Ascending aorta (tissue), 2 donors: ENCODE measurements around the gene ATP2A3. TPM values are rescaled to one million over a fixed set of nuclear protein-coding genes. Genes with fewer than 3 reads are reported as not detected.
A peak's percentile ranks its signal among the peaks of the same experiment; 100 is the strongest.
"Not testable (repeated sequence)": the region's sequence is repeated elsewhere in the genome, so short reads cannot be mapped to it uniquely, and the experiment has no call there.

ENCODE experiments used
- DNase-seq, 2 donors: peaks; one replicate each; pipeline ENCODE4 v3.0.0-alpha.2; 2019; ENCODE audit warnings: low spot score in 2 of 2
- H3K27ac ChIP-seq, 2 donors: fragments of 200-600 bp; sonication (generic); one replicate each; pipeline ENCODE4 v1.5.1; 2016 to 2017; ENCODE audit warnings: mild to moderate bottlenecking in 1 of 2
- H3K27me3 ChIP-seq: fragments of 200-600 bp; sonication (generic); one replicate; pipeline ENCODE4 v1.5.1; 2017
- H3K36me3 ChIP-seq, 2 donors: fragments of 200-600 bp; sonication (generic); one replicate each; pipeline ENCODE4 v1.5.1; 2016
- H3K4me1 ChIP-seq, 2 donors: fragments of 200-600 bp; sonication (generic); one replicate each; pipeline ENCODE4 v1.5.1; 2016 to 2017; ENCODE audit warnings: mild to moderate bottlenecking in 1 of 2
- H3K4me3 ChIP-seq, 2 donors: fragments of 200-600 bp; sonication (generic); one replicate each; pipeline ENCODE4 v1.5.1; 2016 to 2017; ENCODE audit warnings: mild to moderate bottlenecking in 1 of 2
- H3K9me3 ChIP-seq, 2 donors: fragments of 200-600 bp; sonication (generic); one replicate each; pipeline ENCODE4 v1.5.1; 2016
- intact Hi-C: fragments of 100-400 bp; cut with DNase I; formaldehyde crosslinking; loops from one replicate; pipeline ENCODE4 v1.15.1; 2023
- total RNA-seq: library from RNA; depleted of rRNA; stranded (reverse); fragments of >200 nt; gene quantifications from one replicate; pipeline ENCODE4 v1.1.0, GENCODE V29; 2016
- TF ChIP-seq, protein P1 (sequence below), 3 experiments: fragments of 200-600 bp in 2 of 3; fragments of 450-650 bp in 1 of 3; sonication (generic) in 2 of 3; IDR thresholded peaks; one replicate each; pipeline ENCODE4 v1.5.1; 2016 to 2019; ENCODE audit warnings: antibody characterized with exemption in 3 of 3, mild to moderate bottlenecking in 1 of 3, moderate library complexity in 1 of 3

The ATP2A3 gene
- total RNA-seq, 1 donor from 2014 or later, result 27.2 TPM

DNA sequence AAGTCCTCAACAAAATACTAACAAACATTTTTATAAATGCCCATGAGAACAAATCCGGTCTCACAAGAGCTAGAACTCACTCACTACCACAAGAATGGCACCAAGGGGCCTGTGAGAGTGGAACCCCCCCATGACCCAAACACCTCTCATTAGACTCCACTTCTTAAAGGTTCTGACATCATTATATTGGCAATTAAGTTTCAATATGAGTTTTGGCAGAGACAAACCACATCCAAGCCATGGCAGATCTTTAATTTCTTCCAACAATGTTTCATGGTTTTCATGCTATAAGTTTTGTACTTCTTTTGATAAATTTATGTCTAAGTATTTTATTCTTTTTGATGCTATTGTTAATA lies 30.0 kb upstream of the ATP2A3 start:
- Histone ChIP-seq H3K4me3 (no peak overlapping the region), H3K27me3 (no peaks in the 10 kb centered on the region), H3K27ac (peak overlapping the region in 1 of 2 donors; percentile 35), H3K36me3 (no peaks in the 10 kb centered on the region), H3K4me1 (peaks cover 4 to 12% of the 10 kb centered on the region in 2 donors), H3K9me3 (no peaks in the 10 kb centered on the region)
- intact Hi-C loops, result no loop called here
- TF ChIP-seq, protein P1, sequence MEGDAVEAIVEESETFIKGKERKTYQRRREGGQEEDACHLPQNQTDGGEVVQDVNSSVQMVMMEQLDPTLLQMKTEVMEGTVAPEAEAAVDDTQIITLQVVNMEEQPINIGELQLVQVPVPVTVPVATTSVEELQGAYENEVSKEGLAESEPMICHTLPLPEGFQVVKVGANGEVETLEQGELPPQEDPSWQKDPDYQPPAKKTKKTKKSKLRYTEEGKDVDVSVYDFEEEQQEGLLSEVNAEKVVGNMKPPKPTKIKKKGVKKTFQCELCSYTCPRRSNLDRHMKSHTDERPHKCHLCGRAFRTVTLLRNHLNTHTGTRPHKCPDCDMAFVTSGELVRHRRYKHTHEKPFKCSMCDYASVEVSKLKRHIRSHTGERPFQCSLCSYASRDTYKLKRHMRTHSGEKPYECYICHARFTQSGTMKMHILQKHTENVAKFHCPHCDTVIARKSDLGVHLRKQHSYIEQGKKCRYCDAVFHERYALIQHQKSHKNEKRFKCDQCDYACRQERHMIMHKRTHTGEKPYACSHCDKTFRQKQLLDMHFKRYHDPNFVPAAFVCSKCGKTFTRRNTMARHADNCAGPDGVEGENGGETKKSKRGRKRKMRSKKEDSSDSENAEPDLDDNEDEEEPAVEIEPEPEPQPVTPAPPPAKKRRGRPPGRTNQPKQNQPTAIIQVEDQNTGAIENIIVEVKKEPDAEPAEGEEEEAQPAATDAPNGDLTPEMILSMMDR (IDR thresholded peaks at IDR 0.05), result no peak
- no peak for DNase-seq

DNA sequence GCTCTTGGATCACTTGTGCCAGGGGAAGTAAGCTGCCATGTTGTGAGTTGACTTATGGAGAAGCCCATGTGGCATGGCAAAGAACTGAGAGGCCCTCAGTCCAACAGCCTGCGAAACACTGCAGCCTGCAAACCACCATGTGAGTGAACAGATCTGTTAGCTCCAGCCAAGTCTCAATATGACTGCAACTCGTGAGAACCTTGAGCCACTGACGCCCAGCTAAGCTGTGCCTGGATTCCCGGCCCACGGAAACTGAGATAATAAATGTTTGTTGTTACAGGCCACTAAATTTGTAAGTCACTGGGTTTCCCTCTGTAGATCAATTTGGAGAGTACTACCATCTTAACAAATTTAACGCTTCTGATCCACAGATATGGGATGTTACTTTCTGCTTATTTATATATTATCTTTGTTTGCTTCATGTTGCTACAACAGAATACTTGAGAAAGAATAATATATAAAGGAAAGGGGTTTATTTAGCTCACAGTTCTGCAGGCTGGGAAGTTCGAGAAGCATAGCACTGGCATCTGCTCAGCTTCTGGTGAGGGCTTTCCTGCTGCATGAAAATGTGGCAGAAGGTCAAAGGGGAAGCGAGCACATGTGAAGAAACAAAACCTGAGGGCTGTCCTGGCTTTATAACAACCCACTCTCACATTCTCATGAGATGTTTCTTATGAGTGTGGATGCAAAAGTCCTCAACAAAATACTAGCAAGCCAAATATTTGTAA lies 29.4 kb upstream of the ATP2A3 start:
- Histone ChIP-seq H3K9me3 (no peaks in the 10 kb centered on the region), H3K27me3 (no peaks in the 10 kb centered on the region), H3K36me3 (no peaks in the 10 kb centered on the region), H3K4me1 (peaks cover 9 to 18% of the 10 kb centered on the region in 2 donors), H3K4me3 (no peak overlapping the region), H3K27ac (peak overlapping the region in 1 of 2 donors; percentile 35)
- intact Hi-C loops, result no loop called here
- TF ChIP-seq, protein P1 (IDR thresholded peaks at IDR 0.05), result no peak
- DNase-seq, result no peak

DNA sequence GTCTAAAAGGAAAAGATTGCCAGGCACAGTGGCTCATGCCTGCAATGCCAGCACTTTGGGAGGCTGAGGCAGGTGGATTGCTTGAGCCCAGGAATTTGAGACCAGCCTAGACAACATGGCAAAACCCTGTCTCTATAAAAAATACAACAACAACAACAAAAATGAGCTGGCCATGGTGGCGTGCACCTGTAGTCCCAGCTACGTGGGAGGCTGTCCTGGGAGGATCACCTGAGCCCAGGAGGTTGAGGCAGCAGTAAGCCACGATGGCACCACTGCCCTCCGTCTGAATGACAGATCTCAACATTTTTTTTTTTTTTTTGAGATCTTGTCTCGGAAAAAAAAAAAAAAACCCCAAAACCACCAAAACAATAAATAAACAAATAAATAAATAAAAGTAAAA lies 28.1 kb upstream of the ATP2A3 start:
- peaks cover 9 to 21% of the 10 kb centered on the region in 2 donors for H3K4me1 ChIP-seq
- TF ChIP-seq, protein P1 (IDR thresholded peaks at IDR 0.05), result no peak
- H3K27ac ChIP-seq, result no peak overlapping the region
- no peak for DNase-seq
- no peaks in the 10 kb centered on the region for H3K9me3 ChIP-seq
- no peaks in the 10 kb centered on the region for H3K27me3 ChIP-seq
- intact Hi-C loops, result no loop called here
- H3K4me3 ChIP-seq, result no peak overlapping the region
- no peaks in the 10 kb centered on the region for H3K36me3 ChIP-seq

DNA sequence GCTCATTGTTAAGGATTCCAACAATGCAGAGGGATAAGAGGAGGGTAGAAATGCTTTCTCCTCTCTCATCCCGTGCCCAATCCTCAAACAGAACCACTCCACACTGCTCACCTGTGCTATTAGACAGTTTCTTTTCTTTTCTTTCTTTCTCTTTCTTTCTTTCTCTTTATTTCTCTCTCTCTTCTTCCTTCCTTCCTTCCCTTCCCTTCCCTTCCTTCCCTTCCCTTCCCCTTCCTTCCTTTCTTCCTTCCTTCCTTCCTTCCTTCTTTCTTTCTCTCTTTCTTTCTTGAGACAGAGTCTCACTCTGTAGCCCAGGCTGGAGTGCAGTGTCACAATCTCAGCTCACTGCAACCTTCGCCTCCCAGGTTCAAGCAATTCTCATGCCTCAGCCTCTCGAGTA lies 27.5 kb upstream of the ATP2A3 start:
- intact Hi-C loops, H3K27me3 ChIP-seq, DNase-seq, H3K36me3 ChIP-seq, H3K9me3 ChIP-seq, H3K27ac ChIP-seq, H3K4me3 ChIP-seq: not testable (repeated sequence)
- peaks cover 9 to 21% of the 10 kb centered on the region in 2 donors for H3K4me1 ChIP-seq

DNA sequence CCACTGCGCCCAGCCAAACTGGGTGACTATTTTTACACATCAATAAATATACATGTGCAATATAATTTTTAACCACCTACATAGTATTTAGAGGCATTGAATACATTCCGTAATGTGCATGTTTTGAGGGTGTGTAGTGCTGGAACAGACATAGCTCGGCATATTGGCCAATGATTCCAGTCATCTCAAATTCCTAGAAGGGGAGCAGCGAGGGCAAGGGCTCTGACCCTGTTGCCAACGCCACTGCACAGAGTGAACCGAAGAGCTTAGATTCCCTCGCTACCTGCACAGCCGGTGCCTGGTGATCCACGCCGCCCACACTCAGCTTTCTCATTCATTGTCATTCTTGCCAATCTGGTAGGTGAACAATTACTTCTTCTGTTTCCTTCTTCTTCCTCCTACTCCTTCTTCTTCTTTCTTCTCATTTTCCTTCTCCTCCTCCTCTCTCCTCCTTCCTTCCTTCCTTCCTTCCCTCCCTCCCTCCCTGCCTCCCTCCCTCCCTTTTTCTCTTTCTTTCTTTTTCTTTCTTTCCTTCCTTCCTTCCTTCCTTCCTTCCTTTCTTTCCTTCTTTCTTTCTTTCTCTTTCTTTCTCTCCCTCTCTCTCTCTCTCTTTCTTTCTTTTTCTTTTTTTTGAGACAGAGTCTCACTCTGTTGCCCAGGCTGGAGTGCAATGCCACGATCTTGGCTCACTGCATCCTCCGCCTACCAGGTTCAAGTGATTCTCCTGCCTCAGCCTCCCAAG lies 26.3 kb upstream of the ATP2A3 start:
- peak overlapping the region; percentile 76 to 86 for H3K27ac ChIP-seq
- no peaks in the 10 kb centered on the region for H3K9me3 ChIP-seq
- H3K4me3 ChIP-seq, result no peak overlapping the region
- H3K36me3 ChIP-seq, result no peaks in the 10 kb centered on the region
- H3K4me1 ChIP-seq, result peaks cover 9 to 26% of the 10 kb centered on the region in 2 donors
- TF ChIP-seq, protein P1 (IDR thresholded peaks at IDR 0.05), result no peak
- no peaks in the 10 kb centered on the region for H3K27me3 ChIP-seq
- intact Hi-C loops, result no loop called here
- DNase-seq, result no peak
